HG03060 (cell line): ENCODE results near the gene DYNC1I1.

Experiments used
- ATAC-seq: cut with Tn5 transposase; IDR thresholded peaks from one replicate; pipeline ENCODE4 v1.9.1; 2021; ENCODE audit warnings: low read depth, moderate number of reproducible peaks; ENCODE audit not compliant: unreplicated experiment

The DYNC1I1 gene

GRCh38 chr7:95788258-95788657, 15.9 kb downstream of the DYNC1I1 start:
- ATAC-seq, result no peak

- ATAC-seq, result no peak
Measured at GRCh38 chr7:95788884-95789283, 16.5 kb downstream of the DYNC1I1 start.

GRCh38 chr7:95793658-95794057, 21.3 kb downstream of the DYNC1I1 start:
- ATAC-seq, result no peak

- ATAC-seq, result no peak
Measured at GRCh38 chr7:95794917-95795515, 22.7 kb downstream of the DYNC1I1 start.

GRCh38 chr7:95796617-95797016, 24.3 kb downstream of the DYNC1I1 start:
- ATAC-seq, result no peak

GRCh38 chr7:95798401-95798930, 26.1 kb downstream of the DYNC1I1 start:
- no peak for ATAC-seq

- ATAC-seq, result no peak
Measured at GRCh38 chr7:95800787-95801186, 28.4 kb downstream of the DYNC1I1 start.

- ATAC-seq, result no peak
Measured at GRCh38 chr7:95802270-95802669, 29.9 kb downstream of the DYNC1I1 start.

- no peak for ATAC-seq
Measured at GRCh38 chr7:95804052-95804451, 31.7 kb downstream of the DYNC1I1 start.

- ATAC-seq, result no peak
Measured at GRCh38 chr7:95805909-95806308, 33.6 kb downstream of the DYNC1I1 start.

- ATAC-seq, result no peak
Measured at GRCh38 chr7:95808396-95808795, 36.0 kb downstream of the DYNC1I1 start.

GRCh38 chr7:95811846-95812445, 39.6 kb downstream of the DYNC1I1 start:
- no peak for ATAC-seq

- no peak for ATAC-seq
Measured at GRCh38 chr7:95814721-95815120, 42.4 kb downstream of the DYNC1I1 start.

- ATAC-seq, result no peak
Measured at GRCh38 chr7:95817866-95818640, 45.7 kb downstream of the DYNC1I1 start.

- ATAC-seq, result no peak
Measured at GRCh38 chr7:95820778-95821177, 48.4 kb downstream of the DYNC1I1 start.

- no peak for ATAC-seq
Measured at GRCh38 chr7:95822717-95823116, 50.4 kb downstream of the DYNC1I1 start.

- no peak for ATAC-seq
Measured at GRCh38 chr7:95824616-95825015, 52.3 kb downstream of the DYNC1I1 start.

GRCh38 chr7:95828824-95829790, 56.8 kb downstream of the DYNC1I1 start:
- ATAC-seq, result no peak

GRCh38 chr7:95840953-95841950, 68.9 kb downstream of the DYNC1I1 start:
- peak; percentile 81 for ATAC-seq
